DOHH2 (cell line): ENCODE data around the gene SLC38A6.

Experiments
- CTCF ChIP-seq: fragments of 200-600 bp; sonication (generic); IDR thresholded peaks from one replicate; pipeline ENCODE4 v1.5.1; 2014; ENCODE audit warnings: antibody characterized with exemption, mild to moderate bottlenecking, low read depth, low read length; ENCODE audit not compliant: poor library complexity, severe bottlenecking
- EZH2phosphoT487 ChIP-seq: fragments of 200-600 bp; sonication (generic); IDR thresholded peaks from 2 replicates; pipeline ENCODE4 v1.6.1; 2017; ENCODE audit warnings: borderline replicate concordance, mild to moderate bottlenecking, antibody characterized with exemption, low read length, moderate library complexity, mixed read lengths

GRCh38 chr14:61050417-61050816 is 69.4 kb downstream of the SLC38A6 start:
- no peak for TF ChIP-seq EZH2phosphoT487
- no peak for TF ChIP-seq CTCF
